NCI-H2107 treated with DMSO at 0.1 percent for 48 hours (cell line): ENCODE results near the gene PTPN12.
"Not testable (repeated sequence)": the region's sequence is repeated elsewhere in the genome, so short reads cannot be mapped to it uniquely, and the experiment has no call there.

Experiments
- DNase-seq: peaks from one replicate; lab custom pipeline; 2025; ENCODE audit not compliant: unreplicated experiment; lab: John Stamatoyannopoulos, UW

Gene PTPN12

DNA sequence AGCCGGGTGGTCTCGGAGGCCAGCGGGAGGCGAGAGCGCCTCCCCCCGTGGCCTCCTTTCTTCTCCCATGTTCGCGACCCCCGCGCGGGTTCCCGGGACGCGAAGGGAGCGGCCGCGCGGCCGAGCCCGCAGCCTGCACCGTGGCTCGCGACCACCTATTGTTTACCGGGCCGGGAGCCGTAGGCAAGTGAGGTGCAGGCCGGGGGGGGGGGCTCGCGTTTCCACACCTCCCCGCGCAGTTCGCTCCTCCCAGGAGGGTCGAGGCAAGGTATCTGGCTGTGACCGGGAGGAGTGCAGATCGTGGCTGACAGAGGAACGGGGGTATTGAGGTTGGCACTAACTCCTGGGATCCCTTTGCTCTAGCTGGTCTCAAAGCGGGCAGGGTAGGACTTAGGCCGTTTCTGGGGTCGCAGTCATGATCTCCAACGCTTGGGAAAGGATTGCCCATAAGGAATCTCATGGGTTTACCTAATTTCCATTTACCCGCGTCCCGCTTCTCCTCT lies 734 bp downstream of the PTPN12 start:
- peak; percentile 63 for DNase-seq

DNA sequence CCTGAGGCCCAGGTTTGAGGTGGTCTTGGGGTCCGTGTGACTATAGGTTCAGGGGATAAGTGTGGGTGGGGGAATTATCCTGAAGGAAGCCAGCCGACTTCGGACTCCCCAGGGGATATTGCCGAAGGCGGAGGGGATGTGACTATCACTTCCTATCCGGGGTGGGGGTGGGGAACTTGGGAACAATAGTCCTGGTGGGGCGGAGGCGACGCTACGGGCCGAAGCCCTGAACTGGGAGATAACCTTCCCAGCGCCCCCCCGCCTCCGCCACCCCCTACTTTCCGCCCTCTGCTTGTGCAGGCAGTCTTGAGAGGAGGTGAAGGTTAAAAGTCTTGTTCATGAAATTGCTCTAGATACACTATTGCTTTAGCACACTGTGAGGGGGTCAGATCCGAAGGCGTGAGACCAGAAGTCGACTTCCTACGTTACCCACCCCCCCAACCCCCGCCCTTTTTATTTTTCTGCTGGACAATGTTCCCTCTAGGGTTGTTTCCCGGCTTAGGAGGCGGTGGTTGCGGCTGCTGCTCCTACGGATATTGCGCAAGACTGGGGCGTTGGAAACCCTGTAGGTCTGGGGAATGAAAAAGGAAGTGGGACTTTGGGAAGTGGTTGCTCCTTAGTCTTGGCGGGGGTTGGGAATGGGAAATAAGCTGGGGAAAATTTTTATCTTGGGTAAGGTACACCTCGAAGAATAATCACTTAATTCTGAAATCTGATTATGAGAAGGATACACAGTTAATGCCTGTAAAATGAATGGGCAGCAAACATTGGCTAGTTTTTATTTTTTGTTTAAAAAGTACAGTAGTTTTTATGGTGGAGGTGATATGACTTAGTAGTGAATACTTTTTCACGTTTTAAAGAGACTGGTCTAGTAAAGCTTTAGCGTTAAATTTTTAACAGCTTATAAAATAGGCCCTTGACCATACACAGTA lies 1.5 kb downstream of the PTPN12 start:
- peak; percentile 80 for DNase-seq

DNA sequence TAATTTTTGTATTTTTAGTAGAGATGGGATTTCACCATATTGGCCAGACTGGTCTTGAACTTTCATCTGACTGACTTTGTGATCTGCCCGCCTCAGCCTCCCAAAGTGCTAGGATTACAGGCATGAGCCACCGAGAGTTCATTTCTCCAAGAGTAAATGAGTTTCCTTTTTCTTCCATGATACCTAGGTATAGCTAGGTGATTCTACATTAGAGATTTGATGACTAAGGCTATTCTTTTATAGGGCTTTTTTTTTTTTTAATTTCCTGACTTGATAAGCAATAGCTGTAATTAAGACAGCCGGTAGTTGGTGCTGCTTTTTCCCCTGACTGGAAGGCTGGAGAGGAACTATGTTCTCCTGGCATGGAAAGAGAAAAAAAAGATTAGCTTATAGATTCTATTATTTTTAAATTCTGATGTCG lies 3.3 kb downstream of the PTPN12 start:
- no peak for DNase-seq

DNA sequence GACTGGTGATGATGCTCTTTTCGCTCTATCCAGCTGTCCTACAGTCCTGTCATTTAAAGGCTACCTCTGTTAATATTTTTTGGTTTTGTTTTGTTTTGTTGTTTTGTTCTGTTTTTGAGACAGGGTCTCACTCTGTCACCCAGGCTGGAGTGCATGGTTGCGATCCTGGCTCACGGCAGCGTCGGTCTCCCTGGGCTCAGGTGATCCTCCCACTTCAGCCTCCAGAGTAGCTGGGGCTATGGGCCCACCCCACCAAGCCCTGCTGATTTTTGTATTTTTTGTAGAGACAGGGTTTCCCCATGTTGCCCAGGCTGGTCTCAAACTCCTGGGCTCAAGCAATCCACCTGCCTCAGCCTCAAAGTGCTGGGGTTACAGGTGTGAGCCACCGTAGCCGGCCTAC lies 3.9 kb downstream of the PTPN12 start:
- not testable (repeated sequence) for DNase-seq

DNA sequence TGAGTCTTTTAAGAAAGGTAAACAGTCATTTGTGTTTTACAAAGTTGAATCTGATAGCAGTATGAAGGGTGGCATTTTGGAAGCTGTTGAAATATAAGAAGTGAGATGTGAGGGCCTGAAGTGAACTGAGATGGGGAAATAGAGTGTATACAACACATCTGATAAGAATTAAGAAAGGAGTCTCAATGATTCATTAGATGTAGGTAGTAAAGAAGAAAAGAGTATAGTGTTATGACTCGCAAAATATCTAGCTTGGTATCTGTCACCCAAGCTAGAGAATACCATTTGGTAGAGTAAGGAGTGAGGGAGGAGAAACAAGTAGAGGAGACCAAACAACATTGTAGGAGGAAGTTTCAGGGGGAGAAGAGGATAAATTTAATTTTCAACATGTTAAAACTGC lies 5.3 kb downstream of the PTPN12 start:
- no peak for DNase-seq

DNA sequence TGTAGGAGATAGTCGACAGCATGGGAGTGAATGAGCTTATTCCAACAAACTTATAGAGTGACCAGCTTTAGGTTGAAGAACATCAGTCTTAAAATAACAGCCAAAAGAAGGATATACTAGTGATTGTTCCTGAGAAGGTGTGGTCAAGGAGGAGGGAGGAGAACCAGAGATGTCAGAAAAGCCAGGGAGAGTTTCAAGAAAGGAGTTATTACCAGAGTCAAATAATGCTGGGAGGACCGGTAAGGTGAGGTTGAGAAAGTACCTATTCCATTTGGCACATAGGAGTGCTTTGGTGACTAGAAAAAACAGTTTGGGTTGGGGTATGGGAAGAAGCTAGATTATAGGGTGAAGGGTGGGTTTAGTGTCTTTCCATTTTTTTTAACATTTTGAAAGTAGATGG lies 5.8 kb downstream of the PTPN12 start:
- no peak for DNase-seq

DNA sequence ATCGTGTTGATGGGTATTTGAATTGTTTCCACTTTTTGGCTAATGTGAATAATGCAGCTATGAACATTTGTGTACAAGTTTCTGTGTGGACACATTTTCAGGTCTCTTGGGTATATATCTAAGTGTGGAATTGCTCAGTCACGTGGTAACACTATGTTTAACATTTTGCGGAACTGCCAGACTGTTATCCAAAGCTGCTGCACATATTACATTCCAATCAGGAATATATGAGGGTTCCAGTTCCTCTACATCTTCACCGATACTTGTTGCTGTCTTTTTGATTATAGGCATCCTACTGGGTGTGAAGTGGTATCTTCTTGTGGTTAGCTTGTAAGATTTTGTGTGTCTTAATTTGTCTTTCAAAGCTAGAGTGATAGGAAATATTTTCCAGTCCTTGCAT lies 6.8 kb downstream of the PTPN12 start:
- DNase-seq, result no peak

DNA sequence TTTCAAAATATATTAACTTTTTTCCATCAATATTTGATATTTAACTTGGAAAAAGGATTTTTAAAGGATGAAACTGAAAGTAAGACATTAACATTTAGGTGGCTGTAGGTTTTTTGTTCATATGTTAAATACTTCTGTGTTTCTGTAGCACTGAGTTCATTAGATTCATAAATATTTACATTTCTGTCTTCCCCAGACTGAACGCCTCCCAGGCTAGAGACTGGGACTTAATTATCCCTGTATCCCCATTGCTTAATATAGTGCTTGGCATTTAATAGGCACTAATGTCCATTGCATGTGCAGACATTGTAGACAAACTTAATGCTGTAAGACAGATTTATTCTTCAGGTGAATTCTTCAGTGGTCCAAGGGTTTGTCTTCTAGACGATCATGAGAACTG lies 7.4 kb downstream of the PTPN12 start:
- no peak for DNase-seq

DNA sequence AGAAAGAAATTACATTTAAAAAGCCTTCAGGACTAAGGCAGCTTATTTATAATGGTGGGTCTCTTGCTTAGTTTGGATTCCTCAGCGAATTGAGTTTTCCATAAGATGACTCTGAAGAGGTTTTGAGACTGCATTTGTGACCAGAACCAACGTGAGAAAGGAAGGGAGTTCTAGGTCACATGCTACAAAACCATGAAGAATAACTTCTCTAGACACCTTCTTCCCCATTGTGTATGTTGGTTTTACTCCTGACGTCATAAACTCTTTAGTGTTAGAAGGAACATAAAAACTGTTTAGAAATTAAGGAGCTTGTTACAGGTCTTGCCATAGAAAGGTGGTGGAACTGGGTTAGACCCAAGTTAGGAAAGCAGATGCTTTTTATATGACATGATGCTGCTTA lies 11.1 kb downstream of the PTPN12 start:
- no peak for DNase-seq

DNA sequence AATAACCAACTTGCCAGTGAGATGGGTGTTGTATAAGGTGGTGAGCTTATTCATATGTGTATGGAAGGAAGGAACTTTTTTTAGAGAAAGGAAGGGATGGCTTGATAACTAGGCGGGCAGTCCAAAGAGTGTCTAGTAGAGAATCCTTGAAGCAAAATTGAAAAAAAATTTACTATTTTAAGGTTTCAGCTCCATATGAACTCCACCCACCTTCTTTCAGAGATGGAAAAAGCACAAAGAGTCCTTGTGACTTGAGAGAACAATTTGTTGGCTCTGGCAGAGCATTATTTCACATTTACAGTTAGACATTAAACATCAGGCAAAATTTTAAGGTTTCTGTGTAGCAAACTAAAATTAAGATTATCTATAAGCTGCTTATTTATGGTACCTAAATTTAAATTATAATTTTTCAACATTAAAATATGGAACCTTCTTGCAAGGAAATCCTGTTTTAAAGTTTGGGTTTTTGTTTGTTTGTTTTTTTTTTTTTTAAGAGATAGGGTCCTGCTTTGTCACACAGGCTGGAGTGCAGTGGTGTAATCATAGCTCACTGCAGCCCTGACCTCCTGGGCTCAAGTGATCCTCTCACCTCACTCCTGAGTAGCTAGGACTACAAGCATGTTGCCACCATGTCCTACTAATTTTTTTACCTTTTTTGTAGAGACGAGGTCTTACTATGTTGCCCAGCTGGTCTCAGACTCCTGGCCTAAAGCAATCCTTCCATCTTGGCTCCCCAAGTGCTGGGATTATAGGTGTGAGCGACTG lies 12.2 kb downstream of the PTPN12 start:
- no peak for DNase-seq

DNA sequence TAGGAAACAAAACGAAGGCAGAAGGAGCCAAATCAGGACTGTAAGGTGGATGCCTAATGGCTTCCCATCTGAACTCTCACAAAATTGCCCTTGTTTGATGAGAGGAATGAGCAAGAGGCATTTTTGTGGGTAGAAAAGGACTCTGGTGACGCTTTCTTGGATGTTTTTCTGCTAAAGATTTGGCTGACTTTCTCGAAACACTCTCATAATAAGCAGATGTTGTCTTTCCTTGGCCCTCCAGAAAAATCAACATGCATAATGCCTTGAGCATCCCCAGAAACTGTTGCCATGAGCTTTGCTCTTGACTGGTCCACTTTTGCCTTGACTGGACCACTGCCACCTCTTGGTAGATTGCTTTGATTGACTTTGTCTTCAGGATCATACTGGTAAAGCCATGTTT lies 13.5 kb downstream of the PTPN12 start:
- DNase-seq, result no peak

DNA sequence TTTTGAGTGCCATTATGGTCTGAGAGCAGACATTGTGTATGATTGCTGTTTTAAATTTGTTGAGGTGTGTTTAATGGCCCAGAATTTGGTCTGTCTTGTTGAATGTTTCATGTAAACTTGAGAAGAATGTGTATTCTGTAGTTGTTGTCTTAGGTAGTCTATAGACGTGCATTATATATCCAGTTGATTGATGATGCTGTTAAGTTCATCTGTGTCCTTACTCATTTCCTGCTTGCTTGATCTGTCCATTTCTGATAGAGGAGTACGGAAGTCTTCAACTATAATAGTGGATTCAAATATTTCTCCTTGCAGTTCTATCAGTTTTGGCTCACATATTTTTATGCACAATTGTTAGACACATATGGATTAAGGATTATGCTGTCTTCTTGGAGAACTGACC lies 16.0 kb downstream of the PTPN12 start:
- DNase-seq, result no peak

DNA sequence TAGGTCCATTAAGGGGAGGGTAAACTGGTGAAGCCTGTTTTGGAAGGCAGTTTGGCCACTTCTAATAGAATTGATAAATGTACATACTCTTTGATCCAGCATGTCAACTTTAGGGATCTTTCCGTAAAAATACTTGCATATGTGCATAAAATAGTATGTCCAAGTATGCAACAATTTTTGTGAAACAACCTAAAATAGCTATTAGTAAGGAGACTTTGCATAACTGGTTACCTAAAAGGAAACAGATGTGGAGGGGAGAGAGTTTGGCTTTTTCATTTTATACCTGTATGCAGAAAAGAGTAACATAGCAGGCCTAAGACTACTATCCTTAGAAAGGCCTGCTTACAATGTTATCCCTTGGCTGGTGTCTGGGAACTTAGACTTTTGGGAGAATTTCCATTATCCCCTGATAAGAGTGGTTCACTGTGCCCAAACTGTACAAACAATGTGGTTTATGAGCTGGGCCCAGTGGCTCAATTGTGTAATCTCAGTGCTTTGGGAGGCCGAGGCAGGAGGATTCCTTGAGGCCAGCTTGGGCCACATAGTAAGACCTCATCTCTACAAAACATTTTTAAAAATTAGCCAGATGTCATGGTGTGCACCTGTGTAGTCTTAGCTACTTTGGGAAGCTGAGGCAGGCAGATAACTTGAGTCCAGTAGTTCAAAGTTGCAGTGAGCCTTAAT lies 21.3 kb downstream of the PTPN12 start:
- no peak for DNase-seq

DNA sequence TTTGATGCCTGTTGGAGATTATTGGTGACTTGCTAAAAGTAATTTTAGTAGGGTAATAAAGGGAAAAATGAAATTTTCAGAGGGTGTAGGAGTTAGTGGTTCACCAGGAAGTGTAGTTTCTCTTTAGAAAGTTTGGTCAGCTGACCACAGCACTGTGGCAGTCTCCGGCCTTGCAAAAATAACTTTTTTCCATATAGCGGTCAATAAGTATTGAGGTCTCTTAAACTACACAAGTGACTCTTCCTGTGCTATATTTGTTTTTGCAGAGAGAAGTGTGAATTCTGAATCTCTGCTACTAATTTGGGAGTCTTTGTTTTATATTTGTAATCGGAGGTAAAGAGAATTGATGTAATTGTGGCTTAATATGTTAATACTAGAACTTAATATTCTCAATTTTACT lies 24.3 kb downstream of the PTPN12 start:
- DNase-seq, result no peak

DNA sequence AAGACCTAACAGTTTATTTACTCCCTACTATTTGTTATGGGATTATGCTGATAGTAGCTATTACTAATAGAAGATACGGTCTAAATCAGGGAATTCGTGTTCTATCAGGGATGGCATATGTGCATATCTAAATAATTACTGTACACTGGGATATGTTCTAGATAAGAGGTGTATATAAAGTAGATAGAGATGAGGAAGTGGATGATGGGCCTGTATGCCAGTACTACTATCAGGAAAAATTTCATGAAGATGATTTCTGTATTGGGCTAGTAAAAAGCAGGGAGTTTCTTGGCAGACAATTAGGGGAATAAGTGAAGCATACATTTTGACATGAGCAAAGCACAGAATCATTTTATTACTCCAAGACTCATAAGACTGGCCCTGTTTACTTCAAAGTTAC lies 26.2 kb downstream of the PTPN12 start:
- no peak for DNase-seq

DNA sequence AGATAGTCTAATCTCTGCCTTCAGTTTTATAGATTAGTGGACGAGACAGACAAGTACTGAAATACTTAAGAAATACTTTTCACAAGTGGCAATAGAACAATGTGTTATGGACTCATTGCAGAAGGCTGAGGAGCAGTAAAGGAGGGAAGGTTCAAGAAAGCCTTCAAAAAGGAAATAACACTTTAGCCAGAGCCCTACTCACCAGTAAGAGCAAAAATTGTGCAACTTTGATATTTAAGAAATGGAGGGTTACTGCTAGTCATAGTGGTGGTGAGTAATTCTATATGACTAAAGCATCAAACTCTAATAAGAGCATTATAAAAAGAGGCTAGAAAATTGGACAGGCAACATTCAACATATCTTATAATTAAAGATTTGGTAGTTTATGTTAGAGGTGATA lies 28.8 kb downstream of the PTPN12 start:
- DNase-seq, result no peak

DNA sequence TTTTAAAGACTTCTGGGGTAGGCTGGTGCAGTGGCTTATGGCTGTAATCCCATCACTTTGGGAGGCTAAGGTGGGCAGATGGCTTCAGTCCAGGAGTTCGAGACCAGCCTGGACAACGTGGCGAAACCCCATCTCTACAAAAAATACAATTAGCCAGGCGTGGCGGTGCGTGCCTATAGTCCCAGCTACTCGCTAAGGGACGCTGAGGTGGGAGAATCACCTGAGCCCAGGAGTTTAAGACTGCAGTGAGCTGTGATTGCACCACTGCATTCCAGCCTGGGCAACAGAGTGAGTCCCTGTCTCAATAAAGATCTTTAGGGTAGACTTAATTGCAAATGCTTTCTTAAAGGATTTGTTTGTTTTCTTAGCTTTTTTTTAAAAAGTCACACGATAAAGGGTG lies 29.3 kb downstream of the PTPN12 start:
- DNase-seq, result no peak

DNA sequence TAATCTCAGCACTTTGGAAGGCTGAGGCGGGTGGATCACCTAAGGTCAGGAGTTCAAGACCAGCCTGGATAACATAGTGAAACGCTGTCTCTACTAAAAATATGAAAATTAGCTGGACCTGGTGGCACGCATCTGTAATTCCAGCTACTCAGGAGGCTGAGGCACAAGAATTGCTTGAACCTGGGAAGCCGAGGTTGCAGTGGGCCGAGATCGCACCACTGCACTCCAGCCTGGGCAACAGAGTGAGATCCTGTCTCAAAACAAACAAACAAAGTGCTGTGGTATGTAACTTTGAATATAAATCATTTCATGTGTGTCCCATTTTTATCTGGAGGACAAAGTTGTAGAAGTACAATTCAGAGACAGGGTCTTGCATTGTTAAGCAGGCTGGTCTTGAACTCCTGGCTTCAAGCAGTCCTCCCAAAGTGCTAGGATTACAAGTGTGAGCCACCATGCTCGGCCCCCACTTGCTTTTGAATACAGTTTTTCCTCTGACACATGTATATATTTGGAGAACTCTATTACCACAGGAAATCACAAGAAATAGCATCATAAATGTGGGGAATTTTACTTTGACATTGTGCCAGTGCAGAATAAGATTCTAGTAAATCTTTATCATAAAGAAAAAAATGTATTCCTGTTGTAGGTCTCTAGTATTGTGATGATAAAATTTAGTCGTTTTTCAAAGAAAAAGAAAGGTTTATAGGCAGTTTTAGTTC lies 32.6 kb downstream of the PTPN12 start:
- no peak for DNase-seq

DNA sequence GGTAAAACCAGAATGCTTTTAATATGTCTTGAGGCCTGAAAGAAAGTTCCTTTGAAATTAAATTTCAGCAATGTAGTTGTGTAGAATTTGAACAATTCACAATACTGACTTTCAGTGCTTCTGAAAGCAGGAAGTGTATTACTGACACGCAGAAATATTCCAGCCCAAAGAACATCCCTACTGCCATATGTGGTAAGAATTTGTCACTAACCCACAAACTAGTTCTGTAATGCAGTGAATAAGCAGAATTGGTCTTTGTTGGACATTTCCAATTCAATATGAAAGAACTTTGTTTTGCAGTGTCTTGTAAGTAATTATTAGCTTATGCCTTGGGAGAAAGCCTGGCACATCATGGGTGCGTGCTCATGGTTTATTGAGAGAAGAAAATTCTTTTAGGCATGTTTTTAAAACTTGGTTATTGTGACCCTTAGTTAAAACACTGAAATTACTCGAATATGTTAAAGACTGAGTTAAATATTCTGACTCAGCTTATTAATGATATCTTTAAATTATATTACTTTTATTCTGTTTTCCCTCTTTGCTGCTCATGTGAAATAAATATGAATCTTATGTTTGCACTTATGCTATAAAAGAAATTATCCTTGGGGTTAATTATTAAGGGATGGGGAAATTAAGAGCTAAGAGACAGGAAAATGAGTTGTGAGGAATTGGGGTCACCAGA lies 33.4 kb downstream of the PTPN12 start:
- DNase-seq, result no peak

DNA sequence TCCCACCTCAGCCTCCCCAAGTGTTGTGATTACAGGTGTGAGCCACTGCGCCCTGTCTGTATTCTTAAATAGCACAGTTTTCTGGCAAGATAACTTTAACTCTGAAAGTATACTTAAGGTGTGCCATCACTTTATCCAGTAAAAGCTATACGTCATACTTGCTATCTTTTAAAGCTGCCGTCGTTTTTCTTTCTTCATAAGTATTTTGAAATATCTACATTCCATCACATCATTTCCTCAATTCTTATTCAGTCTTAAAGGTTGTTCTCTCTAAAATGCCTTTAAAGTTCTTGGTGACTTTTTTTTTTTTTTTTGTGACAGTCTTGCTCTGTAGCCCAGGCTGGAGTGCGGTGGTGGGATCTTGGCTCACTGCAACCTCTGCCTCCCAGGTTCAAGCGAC lies 34.7 kb downstream of the PTPN12 start:
- no peak for DNase-seq
